Caco-2 (cell line): ENCODE measurements around the gene ZNF710. TPM values are rescaled to one million over a fixed set of nuclear protein-coding genes. Genes with fewer than 3 reads are reported as not detected.

ENCODE experiments used
- BruUV-seq: library from RNA; stranded (reverse); fragments of 400-500 nt; replicated peaks from 2 replicates; lab custom pipeline; 2021; lab: Mats Ljungman, UMichigan
- CTCF ChIA-PET: fragments of 300-600 bp; sonication (Branson Sonifier 250); formaldehyde crosslinking; loops from one replicate; lab custom pipeline; 2022; ENCODE audit warnings: antibody characterized with exemption; lab: Charles Lee
- POLR2A ChIA-PET: fragments of 300-600 bp; sonication (Branson Sonifier 250); formaldehyde crosslinking; loops from one replicate; lab custom pipeline; 2022; ENCODE audit warnings: antibody characterized with exemption; lab: Charles Lee
- DNase-seq, 2 experiments: peaks; one replicate each; pipeline versions ENCODE4 v3.0.0 to v3.0.0-alpha.2; 2020 to 2022
- H3K27me3 ChIP-seq: replicated peaks from 2 replicates; pipeline ENCODE4 v1.6.0; 2011; ENCODE audit warnings: low read length; ENCODE audit not compliant: control insufficient read depth, insufficient read depth
- H3K36me3 ChIP-seq: 2 replicates; pipeline ENCODE4 v1.5.1; 2011; ENCODE audit warnings: low read length; ENCODE audit not compliant: control insufficient read depth, insufficient read depth
- H3K4me1 ChIP-seq: fragments of 250-450 bp; sonication (Bioruptor Pico); 2 replicates; pipeline ENCODE4 v1.5.1; 2020; ENCODE audit warnings: mild to moderate bottlenecking
- H3K4me3 ChIP-seq: 2 replicates; pipeline ENCODE4 v1.5.1; 2011; ENCODE audit warnings: low read depth, mild to moderate bottlenecking, control low read depth, low read length
- H3K9me3 ChIP-seq: fragments of 250-450 bp; sonication (Bioruptor Pico); 2 replicates; pipeline ENCODE4 v1.5.1; 2020; ENCODE audit warnings: mild to moderate bottlenecking, moderate library complexity
- H3K27ac Mint-ChIP-seq: one replicate; pipeline ENCODE4 v1.8.0; 2022; ENCODE audit warnings: mixed read lengths; ENCODE audit not compliant: unreplicated experiment
- H3K27me3 Mint-ChIP-seq: one replicate; pipeline ENCODE4 v1.8.0; 2022; ENCODE audit warnings: mixed read lengths; ENCODE audit not compliant: insufficient read depth, unreplicated experiment
- H3K36me3 Mint-ChIP-seq: one replicate; pipeline ENCODE4 v1.8.0; 2022; ENCODE audit warnings: mild to moderate bottlenecking, mixed read lengths; ENCODE audit not compliant: insufficient read depth, unreplicated experiment
- H3K4me1 Mint-ChIP-seq: one replicate; pipeline ENCODE4 v1.8.0; 2022; ENCODE audit warnings: low read depth, mixed read lengths; ENCODE audit not compliant: unreplicated experiment
- H3K4me3 Mint-ChIP-seq: one replicate; pipeline ENCODE4 v1.8.0; 2022; ENCODE audit warnings: mild to moderate bottlenecking, moderate library complexity, mixed read lengths; ENCODE audit not compliant: unreplicated experiment
- H3K9me3 Mint-ChIP-seq: one replicate; pipeline ENCODE4 v1.8.0; 2022; ENCODE audit warnings: mixed read lengths; ENCODE audit not compliant: unreplicated experiment
- CTCF ChIP-seq, 2 experiments: fragments of 200-600 bp in 1 of 2; IDR thresholded peaks; 1 replicate in 1 of 2; 2 replicates in 1 of 2; pipeline versions ENCODE4 v1.5.1 to v1.8.0; 2011 to 2022; ENCODE audit warnings: antibody characterized with exemption in 1 of 2, control low read depth in 1 of 2, inconsistent platforms in 1 of 2, low read depth in 1 of 2, low read length in 1 of 2, mild to moderate bottlenecking in 1 of 2, moderate library complexity in 1 of 2; ENCODE audit not compliant: insufficient read depth in 1 of 2, severe bottlenecking in 1 of 2, unreplicated experiment in 1 of 2
- intact Hi-C: fragments of 100-400 bp; cut with micrococcal nuclease; formaldehyde crosslinking; loops from one replicate; pipeline ENCODE4 v1.10.0; 2022; ENCODE audit not compliant: unreplicated experiment
- total RNA-seq: library from RNA; stranded (reverse); gene quantifications from 2 replicates; pipeline ENCODE4 v1.2.3, GENCODE V29; 2022

Gene ZNF710
- total RNA-seq, 1 experiment from 2014 or later: 21.4 TPM

- DNase-seq: no peak
- no peaks in the 10 kb centered on the region for H3K27me3 ChIP-seq
- no peak overlapping the region for H3K4me3 ChIP-seq
- Mint-ChIP-seq H3K27me3 (no peaks in the 10 kb centered on the region), H3K36me3 (no peaks in the 10 kb centered on the region), H3K4me3 (no peak overlapping the region), H3K9me3 (no peaks in the 10 kb centered on the region), H3K4me1 (no peaks in the 10 kb centered on the region), H3K27ac (no peak overlapping the region)
- no TSS peak for BruUV-seq
- H3K36me3 ChIP-seq: no peaks in the 10 kb centered on the region
- intact Hi-C loops: no loop called here
- H3K4me1 ChIP-seq: no peaks in the 10 kb centered on the region
- TF ChIP-seq CTCF (IDR thresholded peaks at IDR 0.05; ENCODE audit: insufficient read depth in 1 of 2, low read depth in 1 of 2, low read length in 1 of 2, severe bottlenecking in 1 of 2, unreplicated experiment in 1 of 2): no peak
- no peaks in the 10 kb centered on the region for H3K9me3 ChIP-seq
- ChIA-PET CTCF (no interaction called here), POLR2A (no interaction called here)
These were observed 9.8 kb upstream of the ZNF710 start for GRCh38 chr15:89991312-89991711.

GRCh38 chr15:89993349-89993748, 7.8 kb upstream of the ZNF710 start:
- H3K4me1 ChIP-seq: peaks cover 11% of the 10 kb centered on the region
- Mint-ChIP-seq H3K9me3 (no peaks in the 10 kb centered on the region), H3K36me3 (no peaks in the 10 kb centered on the region), H3K4me1 (no peaks in the 10 kb centered on the region), H3K27ac (no peak overlapping the region), H3K4me3 (no peak overlapping the region), H3K27me3 (no peaks in the 10 kb centered on the region)
- no peaks in the 10 kb centered on the region for H3K27me3 ChIP-seq
- DNase-seq: no peak
- no peaks in the 10 kb centered on the region for H3K36me3 ChIP-seq
- TF ChIP-seq CTCF (IDR thresholded peaks at IDR 0.05; ENCODE audit: insufficient read depth in 1 of 2, low read depth in 1 of 2, low read length in 1 of 2, severe bottlenecking in 1 of 2, unreplicated experiment in 1 of 2): no peak
- intact Hi-C loops: no loop called here
- H3K4me3 ChIP-seq: no peak overlapping the region
- H3K9me3 ChIP-seq: no peaks in the 10 kb centered on the region
- POLR2A ChIA-PET: no interaction called here
- CTCF ChIA-PET: no interaction called here
- BruUV-seq: no TSS peak

GRCh38 chr15:89997079-89997478, 4.0 kb upstream of the ZNF710 start:
- Mint-ChIP-seq H3K27ac (no peak overlapping the region), H3K27me3 (no peaks in the 10 kb centered on the region), H3K4me3 (no peak overlapping the region), H3K4me1 (peaks cover 15% of the 10 kb centered on the region), H3K36me3 (peaks cover 15% of the 10 kb centered on the region), H3K9me3 (no peaks in the 10 kb centered on the region)
- intact Hi-C loops: loop anchor here (5.0 kb wide), 1 partner anchor 40 kb away; no protein-coding TSS in a partner anchor
- no peaks in the 10 kb centered on the region for H3K27me3 ChIP-seq
- DNase-seq: no peak
- H3K4me1 ChIP-seq: peaks cover 37% of the 10 kb centered on the region
- no peaks in the 10 kb centered on the region for H3K9me3 ChIP-seq
- CTCF ChIA-PET: no interaction called here
- no peak for TF ChIP-seq CTCF (IDR thresholded peaks at IDR 0.05; ENCODE audit: insufficient read depth in 1 of 2, low read depth in 1 of 2, low read length in 1 of 2, severe bottlenecking in 1 of 2, unreplicated experiment in 1 of 2)
- H3K4me3 ChIP-seq: no peak overlapping the region
- POLR2A ChIA-PET: no interaction called here
- no peaks in the 10 kb centered on the region for H3K36me3 ChIP-seq
- no TSS peak for BruUV-seq
